Lower leg skin (tissue), 3 donors: ENCODE measurements around the gene TRPC4.

Experiments
- CTCF ChIP-seq, 3 donors: fragments of 450-650 bp; IDR thresholded peaks; one replicate each; pipeline ENCODE4 v1.5.1; 2016; ENCODE audit warnings: antibody characterized with exemption in 3 of 3, mild to moderate bottlenecking in 3 of 3, moderate library complexity in 2 of 3
- POLR2A ChIP-seq, 2 donors: fragments of 450-650 bp; IDR thresholded peaks; one replicate each; pipeline ENCODE4 v1.6.1; 2016 to 2017; ENCODE audit warnings: antibody characterized with exemption in 2 of 2, mild to moderate bottlenecking in 1 of 2, moderate library complexity in 1 of 2

GRCh38 chr13:37663724-37664123, 205.8 kb downstream of the TRPC4 start:
- no peak for TF ChIP-seq POLR2A (IDR thresholded peaks at IDR 0.05)
- no peak for TF ChIP-seq CTCF (IDR thresholded peaks at IDR 0.05)
